Mesenchymal stem cell (in vitro differentiated cells and primary cell): Measurements from ENCODE around the gene DTD1.

ENCODE experiments used
- DNase-seq: peaks from one replicate; pipeline ENCODE4 v3.0.0-alpha.2; 2013
- H2AFZ ChIP-seq: one replicate; pipeline ENCODE4 v1.6.1; 2013; ENCODE audit warnings: low read depth, mild to moderate bottlenecking, control low read depth, inconsistent platforms, low read length, moderate library complexity
- H2AK5ac ChIP-seq: 2 replicates; pipeline ENCODE4 v1.6.1; 2013; ENCODE audit warnings: low read length, moderate library complexity, mild to moderate bottlenecking, inconsistent platforms; ENCODE audit not compliant: severe bottlenecking
- H2BK120ac ChIP-seq: one replicate; pipeline ENCODE4 v1.6.1; 2013; ENCODE audit warnings: low read depth, mild to moderate bottlenecking, inconsistent platforms, low read length, moderate library complexity
- H2BK12ac ChIP-seq, 2 experiments: one replicate each; pipeline ENCODE4 v1.6.1; 2013; ENCODE audit warnings: inconsistent platforms in 2 of 2, low read length in 2 of 2, mild to moderate bottlenecking in 2 of 2, moderate library complexity in 2 of 2, control low read depth in 1 of 2
- H2BK15ac ChIP-seq: one replicate; pipeline ENCODE4 v1.6.1; 2013; ENCODE audit warnings: mild to moderate bottlenecking, low read depth, inconsistent platforms; ENCODE audit not compliant: poor library complexity, severe bottlenecking
- H2BK5ac ChIP-seq: 2 replicates; pipeline ENCODE4 v1.6.1; 2013; ENCODE audit warnings: low read depth, mild to moderate bottlenecking, low read length, control low read depth, inconsistent platforms; ENCODE audit not compliant: poor library complexity, severe bottlenecking
- H3K14ac ChIP-seq, 2 experiments: one replicate each; pipeline ENCODE4 v1.6.1; 2013; ENCODE audit warnings: inconsistent platforms in 2 of 2, low read length in 2 of 2, control low read depth in 1 of 2, mild to moderate bottlenecking in 1 of 2, moderate library complexity in 1 of 2
- H3K18ac ChIP-seq, 2 experiments: one replicate each; pipeline ENCODE4 v1.6.1; 2013; ENCODE audit warnings: inconsistent platforms in 2 of 2, low read length in 2 of 2, control low read depth in 1 of 2, low read depth in 1 of 2, mild to moderate bottlenecking in 1 of 2
- H3K23ac ChIP-seq, 2 experiments: one replicate each; pipeline ENCODE4 v1.6.1; 2013; ENCODE audit warnings: inconsistent platforms in 2 of 2, low read length in 2 of 2, mild to moderate bottlenecking in 2 of 2, moderate library complexity in 2 of 2, control low read depth in 1 of 2
- H3K27ac ChIP-seq: 2 replicates; pipeline ENCODE4 v1.5.1; 2013; ENCODE audit warnings: mild to moderate bottlenecking, moderate library complexity, low read length, control low read depth, inconsistent platforms; ENCODE audit not compliant: poor library complexity, severe bottlenecking
- H3K27me3 ChIP-seq, 2 experiments: 2 replicates each; pipeline versions ENCODE4 v1.6.1 to v1.7.0; 2013; ENCODE audit warnings: low read length in 2 of 2, mild to moderate bottlenecking in 2 of 2, moderate library complexity in 2 of 2, control low read depth in 1 of 2, inconsistent platforms in 1 of 2; ENCODE audit not compliant: control insufficient read depth in 1 of 2, insufficient read depth in 1 of 2
- H3K36me3 ChIP-seq, 2 experiments: 2 replicates each; pipeline versions ENCODE4 v1.6.1 to v1.7.0; 2013; ENCODE audit warnings: low read length in 2 of 2, control low read depth in 1 of 2, inconsistent platforms in 1 of 2, low read depth in 1 of 2, mild to moderate bottlenecking in 1 of 2; ENCODE audit not compliant: insufficient read depth in 2 of 2, control insufficient read depth in 1 of 2
- H3K4ac ChIP-seq, 2 experiments: one replicate each; pipeline ENCODE4 v1.6.1; 2013; ENCODE audit warnings: inconsistent platforms in 2 of 2, low read length in 2 of 2, mild to moderate bottlenecking in 2 of 2, moderate library complexity in 2 of 2, control low read depth in 1 of 2, low read depth in 1 of 2
- H3K4me1 ChIP-seq: 2 replicates; pipeline ENCODE4 v1.6.1; 2013; ENCODE audit warnings: low read depth, low read length, control low read depth; ENCODE audit not compliant: control insufficient read depth, insufficient read depth
- H3K4me2 ChIP-seq: 2 replicates; pipeline ENCODE4 v1.6.1; 2013; ENCODE audit warnings: low read length, mild to moderate bottlenecking, inconsistent platforms; ENCODE audit not compliant: poor library complexity, severe bottlenecking
- H3K4me3 ChIP-seq, 2 experiments: 2 replicates each; pipeline versions ENCODE4 v1.5.1 to v1.7.0; 2013; ENCODE audit warnings: low read length in 2 of 2, mild to moderate bottlenecking in 2 of 2, control low read depth in 1 of 2, low read depth in 1 of 2; ENCODE audit not compliant: insufficient read depth in 1 of 2
- H3K79me1 ChIP-seq: replicated peaks from 2 replicates; pipeline ENCODE4 v1.6.1; 2013; ENCODE audit warnings: mild to moderate bottlenecking, control low read depth, low read length, inconsistent platforms; ENCODE audit not compliant: poor library complexity, severe bottlenecking
- H3K9ac ChIP-seq: 2 replicates; pipeline ENCODE4 v1.7.0; 2013; ENCODE audit warnings: mild to moderate bottlenecking, low read length, moderate library complexity
- H3K9me3 ChIP-seq: 2 replicates; pipeline ENCODE4 v1.7.0; 2013; ENCODE audit warnings: mild to moderate bottlenecking, low read length; ENCODE audit not compliant: control insufficient read depth
- H4K8ac ChIP-seq: one replicate; pipeline ENCODE4 v1.6.1; 2013; ENCODE audit warnings: inconsistent platforms, mild to moderate bottlenecking, low read length, moderate library complexity
- H4K91ac ChIP-seq: one replicate; pipeline ENCODE4 v1.6.1; 2013; ENCODE audit warnings: mild to moderate bottlenecking, low read length, inconsistent platforms
- WGBS: methylation state at CpG from one replicate; pipeline ENCODE4 v1.1.7; 2013; ENCODE audit warnings: mixed read lengths; 5-methylcytosine and 5-hydroxymethylcytosine counted together

Gene DTD1

DNA sequence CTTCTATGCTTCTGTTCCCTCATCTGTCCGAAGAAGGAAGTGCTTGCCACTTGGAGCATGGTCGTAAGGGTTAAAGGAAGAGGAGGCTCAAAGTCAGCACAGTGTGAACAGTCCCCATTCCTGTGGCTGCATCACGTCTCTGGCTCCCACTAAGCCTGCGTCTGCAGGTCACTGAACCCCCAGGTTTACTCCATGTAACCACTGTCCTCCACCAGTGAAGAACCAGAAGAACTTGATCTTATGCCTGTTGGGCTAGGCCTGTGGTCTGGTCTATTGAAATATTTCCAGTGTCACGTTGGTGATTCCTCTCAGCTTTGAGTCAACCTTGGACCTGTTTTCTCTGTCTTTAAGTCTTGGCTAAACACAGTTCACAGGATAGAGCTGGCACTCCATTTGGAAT lies 179.8 kb downstream of the DTD1 start:
- Histone ChIP-seq H3K14ac (no peak overlapping the region), H2AFZ (no peak overlapping the region), H2BK12ac (no peak overlapping the region), H3K27me3 (no peaks in the 10 kb centered on the region), H3K27ac (no peak overlapping the region), H3K23ac (no peak overlapping the region), H3K4ac (no peak overlapping the region), H3K9me3 (no peaks in the 10 kb centered on the region), H3K4me2 (no peak overlapping the region), H2BK15ac (no peak overlapping the region), H3K4me1 (no peaks in the 10 kb centered on the region), H2AK5ac (no peak overlapping the region), H2BK5ac (no peak overlapping the region), H3K18ac (no peak overlapping the region), H3K36me3 (peaks cover 4 to 15% of the 10 kb centered on the region in 2 experiments), H2BK120ac (no peak overlapping the region), H4K8ac (no peak overlapping the region), H3K9ac (no peak overlapping the region), H3K79me1 (peaks cover 2% of the 10 kb centered on the region), H3K4me3 (no peak overlapping the region), H4K91ac (no peak overlapping the region)
- no peak for DNase-seq
- 83% methylated on average over 5 of the region's 5 CpGs for WGBS

DNA sequence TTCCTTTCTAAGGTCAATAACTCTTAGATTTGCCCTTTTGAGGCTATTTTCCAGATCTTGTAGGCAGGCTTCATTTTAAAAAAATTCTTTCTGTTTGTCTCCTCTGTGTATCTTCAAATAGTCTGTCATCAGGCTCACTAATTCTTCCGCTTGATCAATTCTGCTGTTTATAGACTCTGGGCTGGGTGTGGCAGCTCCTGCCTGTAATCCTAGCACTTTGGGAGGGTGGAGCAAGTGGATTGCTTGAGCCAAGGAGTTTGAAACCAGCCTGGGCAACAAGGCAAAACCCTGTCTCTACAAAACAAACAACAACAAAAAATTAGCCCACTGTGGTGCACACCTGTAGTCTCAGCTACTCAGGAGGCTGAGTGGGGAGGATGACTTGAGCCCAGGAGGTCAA lies 185.7 kb downstream of the DTD1 start:
- no peak overlapping the region for H2AK5ac ChIP-seq
- H3K4me2 ChIP-seq = no peak overlapping the region
- H3K27ac ChIP-seq = no peak overlapping the region
- no peak overlapping the region for H4K91ac ChIP-seq
- no peak overlapping the region for H2BK120ac ChIP-seq
- 100% methylated on average over 1 of the region's 1 CpG for WGBS
- no peak overlapping the region for H4K8ac ChIP-seq
- H2AFZ ChIP-seq = no peak overlapping the region
- H3K79me1 ChIP-seq = no peaks in the 10 kb centered on the region
- no peak overlapping the region for H3K23ac ChIP-seq
- H2BK15ac ChIP-seq = no peak overlapping the region
- no peak overlapping the region for H3K9ac ChIP-seq
- no peak overlapping the region for H2BK12ac ChIP-seq
- no peaks in the 10 kb centered on the region for H3K9me3 ChIP-seq
- DNase-seq = no peak
- no peak overlapping the region for H3K14ac ChIP-seq
- no peaks in the 10 kb centered on the region for H3K4me1 ChIP-seq
- no peaks in the 10 kb centered on the region for H3K27me3 ChIP-seq
- no peak overlapping the region for H3K18ac ChIP-seq
- H3K4me3 ChIP-seq = no peak overlapping the region
- no peak overlapping the region for H3K4ac ChIP-seq
- H2BK5ac ChIP-seq = no peak overlapping the region
- no peaks in the 10 kb centered on the region for H3K36me3 ChIP-seq

DNA sequence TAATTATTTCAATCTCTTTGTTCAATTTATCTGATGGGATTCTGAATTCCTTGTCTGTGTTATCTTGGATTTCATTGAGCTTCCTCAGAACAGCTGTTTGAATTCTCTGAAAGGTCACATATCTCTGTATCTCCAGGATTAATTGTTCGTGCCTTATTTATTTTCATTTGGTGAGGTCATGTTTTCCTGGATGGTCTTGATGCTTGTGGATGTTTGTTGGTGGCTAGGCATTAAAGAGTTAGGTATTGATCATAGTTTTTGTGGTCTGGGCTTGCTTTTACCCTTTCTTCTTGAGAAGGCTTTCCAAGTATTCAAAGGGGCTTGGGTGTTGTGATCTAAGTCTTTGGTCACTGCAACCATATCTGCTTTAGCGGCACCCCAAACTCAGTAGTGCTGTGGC lies 186.4 kb downstream of the DTD1 start:
- Histone ChIP-seq H3K23ac (no peak overlapping the region), H3K4me2 (no peak overlapping the region), H4K8ac (no peak overlapping the region), H3K27ac (no peak overlapping the region), H2BK15ac (no peak overlapping the region), H2BK5ac (no peak overlapping the region), H3K9me3 (no peaks in the 10 kb centered on the region), H3K79me1 (no peaks in the 10 kb centered on the region), H2BK12ac (no peak overlapping the region), H2BK120ac (no peak overlapping the region), H3K18ac (no peak overlapping the region), H3K4ac (no peak overlapping the region), H3K14ac (no peak overlapping the region), H3K4me3 (no peak overlapping the region), H2AK5ac (no peak overlapping the region), H3K36me3 (no peaks in the 10 kb centered on the region), H3K4me1 (no peaks in the 10 kb centered on the region), H2AFZ (no peak overlapping the region), H4K91ac (no peak overlapping the region), H3K9ac (no peak overlapping the region), H3K27me3 (no peaks in the 10 kb centered on the region)
- 63% methylated on average over 2 of the region's 2 CpGs for WGBS
- no peak for DNase-seq

DNA sequence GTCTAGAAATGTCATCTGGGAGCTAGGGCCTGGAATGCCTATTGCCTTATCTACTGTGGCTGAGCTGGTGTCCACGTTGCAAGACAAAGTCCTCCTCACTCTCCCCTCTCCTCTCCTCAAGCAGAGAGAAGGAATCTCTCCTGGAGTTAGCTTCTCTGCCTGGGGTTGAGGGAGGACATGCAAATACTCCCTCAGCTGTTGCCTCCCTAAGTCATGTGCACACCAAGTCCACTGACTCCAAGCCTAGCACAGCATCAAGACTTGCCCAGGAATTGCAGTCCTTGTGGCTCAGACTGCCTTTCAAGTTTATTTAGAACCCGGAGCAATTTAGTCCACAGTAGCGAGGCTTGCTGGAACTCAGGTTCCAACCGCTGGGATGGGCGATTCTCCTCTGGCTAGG lies 187.8 kb downstream of the DTD1 start:
- Histone ChIP-seq H3K4ac (no peak overlapping the region), H3K4me1 (no peaks in the 10 kb centered on the region), H3K79me1 (no peaks in the 10 kb centered on the region), H3K27me3 (no peaks in the 10 kb centered on the region), H3K18ac (no peak overlapping the region), H3K9ac (no peak overlapping the region), H2AK5ac (no peak overlapping the region), H3K9me3 (no peaks in the 10 kb centered on the region), H2BK15ac (no peak overlapping the region), H3K23ac (no peak overlapping the region), H4K8ac (no peak overlapping the region), H3K4me2 (no peak overlapping the region), H3K14ac (no peak overlapping the region), H2BK120ac (no peak overlapping the region), H2BK12ac (no peak overlapping the region), H4K91ac (no peak overlapping the region), H3K27ac (no peak overlapping the region), H3K36me3 (no peaks in the 10 kb centered on the region), H3K4me3 (no peak overlapping the region), H2BK5ac (no peak overlapping the region), H2AFZ (no peak overlapping the region)
- WGBS = 77% methylated on average over 5 of the region's 5 CpGs
- no peak for DNase-seq
